ENCODE results near the gene ARRB1. TPM values are rescaled to one million over a fixed set of nuclear protein-coding genes. Genes with fewer than 3 reads are reported as not detected.
A peak's percentile ranks its signal among the peaks of the same experiment; 100 is the strongest.
"Not testable (repeated sequence)": the region's sequence is repeated elsewhere in the genome, so short reads cannot be mapped to it uniquely, and the experiment has no call there.

The ARRB1 gene
- total RNA-seq, 4 donors from 2014 or later, result 15.7 to 44.7 (median 27.7) TPM

DNA sequence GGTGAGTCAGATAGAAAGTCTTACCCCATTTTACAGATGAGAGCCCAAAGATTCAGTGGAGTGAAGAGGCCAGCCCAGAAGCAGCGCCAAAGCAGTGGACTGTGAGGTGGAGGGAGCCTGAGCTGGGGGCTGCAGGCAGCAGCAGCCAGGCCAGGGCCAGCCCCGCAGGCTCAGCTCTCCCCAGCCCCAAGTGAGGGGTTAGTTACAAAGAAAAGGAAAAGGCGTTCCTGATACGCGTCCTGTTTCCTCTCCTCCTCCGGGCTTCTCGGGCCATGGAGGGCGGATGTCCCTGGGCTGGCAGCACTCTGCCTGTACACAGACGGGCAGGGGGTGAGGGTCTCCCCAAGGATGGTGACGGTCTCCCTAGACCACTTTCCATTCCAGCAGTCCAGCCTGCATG lies 44.9 kb downstream of the ARRB1 start:
- Histone ChIP-seq H3K4me3 (replicated peaks in 1 of 3) (no peak overlapping the region), H3K36me3 (no peaks in the 10 kb centered on the region), H3K27me3 (no peaks in the 10 kb centered on the region), H3K27ac (peak overlapping the region in 1 of 3 donors; percentile 28), H3K9me3 (no peaks in the 10 kb centered on the region), H3K4me1 (peaks cover 0 to 22% of the 10 kb centered on the region in 2 donors)
- TF ChIP-seq POLR2A (IDR thresholded peaks at IDR 0.05), result no peak
- TF ChIP-seq, protein P1, sequence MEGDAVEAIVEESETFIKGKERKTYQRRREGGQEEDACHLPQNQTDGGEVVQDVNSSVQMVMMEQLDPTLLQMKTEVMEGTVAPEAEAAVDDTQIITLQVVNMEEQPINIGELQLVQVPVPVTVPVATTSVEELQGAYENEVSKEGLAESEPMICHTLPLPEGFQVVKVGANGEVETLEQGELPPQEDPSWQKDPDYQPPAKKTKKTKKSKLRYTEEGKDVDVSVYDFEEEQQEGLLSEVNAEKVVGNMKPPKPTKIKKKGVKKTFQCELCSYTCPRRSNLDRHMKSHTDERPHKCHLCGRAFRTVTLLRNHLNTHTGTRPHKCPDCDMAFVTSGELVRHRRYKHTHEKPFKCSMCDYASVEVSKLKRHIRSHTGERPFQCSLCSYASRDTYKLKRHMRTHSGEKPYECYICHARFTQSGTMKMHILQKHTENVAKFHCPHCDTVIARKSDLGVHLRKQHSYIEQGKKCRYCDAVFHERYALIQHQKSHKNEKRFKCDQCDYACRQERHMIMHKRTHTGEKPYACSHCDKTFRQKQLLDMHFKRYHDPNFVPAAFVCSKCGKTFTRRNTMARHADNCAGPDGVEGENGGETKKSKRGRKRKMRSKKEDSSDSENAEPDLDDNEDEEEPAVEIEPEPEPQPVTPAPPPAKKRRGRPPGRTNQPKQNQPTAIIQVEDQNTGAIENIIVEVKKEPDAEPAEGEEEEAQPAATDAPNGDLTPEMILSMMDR (IDR thresholded peaks at IDR 0.05), result no peak
- no peak for DNase-seq
- intact Hi-C loops (cut with DNase I), result no loop called here
- WGBS, 2 donors, result 56 to 83% methylated on average over 8 to 10 of the region's 10 CpGs

DNA sequence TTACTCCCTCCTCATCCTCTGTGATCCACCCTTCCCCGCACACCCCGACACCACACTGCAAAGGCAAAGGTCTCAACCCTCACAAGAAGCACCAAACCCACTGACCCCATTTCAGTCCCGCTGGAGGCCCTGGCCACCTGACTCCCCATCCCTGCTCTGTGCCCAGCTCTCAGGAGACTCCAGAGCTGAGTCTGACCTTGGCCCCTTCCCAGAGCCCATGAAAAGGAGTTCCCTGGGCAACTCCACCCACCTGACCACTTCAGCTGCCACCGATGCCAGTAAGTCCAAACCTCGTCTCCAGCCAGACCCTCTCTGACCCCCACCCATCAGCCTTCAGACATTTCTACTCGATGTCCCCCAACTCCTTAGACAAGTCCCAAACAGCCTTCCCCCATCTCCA lies 45.5 kb downstream of the ARRB1 start:
- Histone ChIP-seq H3K27me3 (no peaks in the 10 kb centered on the region), H3K36me3 (no peaks in the 10 kb centered on the region), H3K4me1 (peaks cover 0 to 26% of the 10 kb centered on the region in 2 donors), H3K9me3 (no peaks in the 10 kb centered on the region), H3K4me3 (replicated peaks in 1 of 3) (no peak overlapping the region), H3K27ac (no peak overlapping the region)
- DNase-seq, result no peak
- 62 to 72% methylated on average over 6 of the region's 6 CpGs for WGBS, 2 donors
- TF ChIP-seq, protein P1 (IDR thresholded peaks at IDR 0.05), result no peak
- no peak for TF ChIP-seq POLR2A (IDR thresholded peaks at IDR 0.05)
- intact Hi-C loops (cut with DNase I), result no loop called here

- intact Hi-C loops (cut with DNase I), result no loop called here
- H3K36me3 ChIP-seq, result no peaks in the 10 kb centered on the region
- no peak for TF ChIP-seq POLR2A (IDR thresholded peaks at IDR 0.05)
- TF ChIP-seq, protein P1 (IDR thresholded peaks at IDR 0.05), result no peak
- whole genome bisulfite sequencing, 2 donors, result 85 to 92% methylated on average over 3 of the region's 3 CpGs
- DNase-seq, result no peak
- no peak overlapping the region for H3K27ac ChIP-seq
- peaks cover 0 to 21% of the 10 kb centered on the region in 2 donors for H3K4me1 ChIP-seq
- H3K9me3 ChIP-seq, result no peaks in the 10 kb centered on the region
- no peak overlapping the region for H3K4me3 ChIP-seq (replicated peaks in 1 of 3)
- no peaks in the 10 kb centered on the region for H3K27me3 ChIP-seq
Measured at GRCh38 chr11:75305452-75305851, 46.0 kb downstream of the ARRB1 start.

GRCh38 chr11:75304941-75305340 lies 46.5 kb downstream of the ARRB1 start:
- H3K27ac ChIP-seq; H3K27me3 ChIP-seq; intact Hi-C loops (cut with DNase I); H3K4me3 ChIP-seq (replicated peaks in 1 of 3); H3K9me3 ChIP-seq; H3K36me3 ChIP-seq; DNase-seq: not testable (repeated sequence)
- H3K4me1 ChIP-seq, result peaks cover 0 to 20% of the 10 kb centered on the region in 2 donors
- WGBS, 2 donors, result 66 to 88% methylated on average over 4 of the region's 4 CpGs

DNA sequence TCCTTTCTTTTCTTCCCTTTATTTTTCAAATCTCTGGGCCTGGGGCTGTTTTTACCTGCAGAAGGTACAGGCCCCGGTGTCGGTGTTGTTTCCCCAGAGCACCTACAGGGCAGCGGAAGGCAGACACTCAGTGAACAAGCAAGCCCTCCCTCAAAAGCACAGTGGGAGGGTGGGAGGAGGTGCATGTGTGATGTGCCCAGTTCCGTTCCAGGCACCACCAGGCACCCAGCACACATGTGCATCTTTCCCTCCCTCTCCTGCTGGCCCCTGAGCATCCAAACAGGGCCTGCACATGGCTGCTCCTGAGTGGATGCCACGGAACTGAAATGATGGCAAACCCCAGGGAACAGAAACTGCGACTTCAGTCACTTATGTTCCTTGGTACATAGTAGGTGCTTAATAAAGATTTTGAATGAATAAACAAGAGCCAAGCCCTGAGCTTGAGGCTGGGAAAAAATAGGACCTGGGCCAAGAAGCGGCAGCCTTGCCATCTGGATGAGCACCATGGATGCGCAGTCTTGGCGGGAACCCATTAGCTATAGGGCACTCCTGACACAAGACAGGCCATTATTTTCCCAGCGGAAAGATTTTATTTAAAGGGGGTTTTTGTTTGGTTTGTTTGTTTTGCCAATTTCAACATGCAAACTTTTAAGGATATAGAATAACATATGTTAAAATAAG lies 47.8 kb downstream of the ARRB1 start:
- 88 to 91% methylated on average over 10 of the region's 10 CpGs for WGBS, 2 donors
- no peaks in the 10 kb centered on the region for H3K27me3 ChIP-seq
- no peak overlapping the region for H3K4me3 ChIP-seq (replicated peaks in 1 of 3)
- no peak for TF ChIP-seq POLR2A (IDR thresholded peaks at IDR 0.05)
- TF ChIP-seq, protein P1 (IDR thresholded peaks at IDR 0.05), result no peak
- no peak overlapping the region for H3K27ac ChIP-seq
- H3K9me3 ChIP-seq, result no peaks in the 10 kb centered on the region
- intact Hi-C loops (cut with DNase I), result no loop called here
- DNase-seq, result no peak
- no peaks in the 10 kb centered on the region for H3K36me3 ChIP-seq
- peaks cover 0 to 20% of the 10 kb centered on the region in 2 donors for H3K4me1 ChIP-seq

Measured in thyroid gland (tissue), 4 donors.